Measurements from ENCODE around the gene ARVCF.
A peak's percentile ranks its signal among the peaks of the same experiment; 100 is the strongest.

ARVCF gene, protein sequence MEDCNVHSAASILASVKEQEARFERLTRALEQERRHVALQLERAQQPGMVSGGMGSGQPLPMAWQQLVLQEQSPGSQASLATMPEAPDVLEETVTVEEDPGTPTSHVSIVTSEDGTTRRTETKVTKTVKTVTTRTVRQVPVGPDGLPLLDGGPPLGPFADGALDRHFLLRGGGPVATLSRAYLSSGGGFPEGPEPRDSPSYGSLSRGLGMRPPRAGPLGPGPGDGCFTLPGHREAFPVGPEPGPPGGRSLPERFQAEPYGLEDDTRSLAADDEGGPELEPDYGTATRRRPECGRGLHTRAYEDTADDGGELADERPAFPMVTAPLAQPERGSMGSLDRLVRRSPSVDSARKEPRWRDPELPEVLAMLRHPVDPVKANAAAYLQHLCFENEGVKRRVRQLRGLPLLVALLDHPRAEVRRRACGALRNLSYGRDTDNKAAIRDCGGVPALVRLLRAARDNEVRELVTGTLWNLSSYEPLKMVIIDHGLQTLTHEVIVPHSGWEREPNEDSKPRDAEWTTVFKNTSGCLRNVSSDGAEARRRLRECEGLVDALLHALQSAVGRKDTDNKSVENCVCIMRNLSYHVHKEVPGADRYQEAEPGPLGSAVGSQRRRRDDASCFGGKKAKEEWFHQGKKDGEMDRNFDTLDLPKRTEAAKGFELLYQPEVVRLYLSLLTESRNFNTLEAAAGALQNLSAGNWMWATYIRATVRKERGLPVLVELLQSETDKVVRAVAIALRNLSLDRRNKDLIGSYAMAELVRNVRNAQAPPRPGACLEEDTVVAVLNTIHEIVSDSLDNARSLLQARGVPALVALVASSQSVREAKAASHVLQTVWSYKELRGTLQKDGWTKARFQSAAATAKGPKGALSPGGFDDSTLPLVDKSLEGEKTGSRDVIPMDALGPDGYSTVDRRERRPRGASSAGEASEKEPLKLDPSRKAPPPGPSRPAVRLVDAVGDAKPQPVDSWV

DNA sequence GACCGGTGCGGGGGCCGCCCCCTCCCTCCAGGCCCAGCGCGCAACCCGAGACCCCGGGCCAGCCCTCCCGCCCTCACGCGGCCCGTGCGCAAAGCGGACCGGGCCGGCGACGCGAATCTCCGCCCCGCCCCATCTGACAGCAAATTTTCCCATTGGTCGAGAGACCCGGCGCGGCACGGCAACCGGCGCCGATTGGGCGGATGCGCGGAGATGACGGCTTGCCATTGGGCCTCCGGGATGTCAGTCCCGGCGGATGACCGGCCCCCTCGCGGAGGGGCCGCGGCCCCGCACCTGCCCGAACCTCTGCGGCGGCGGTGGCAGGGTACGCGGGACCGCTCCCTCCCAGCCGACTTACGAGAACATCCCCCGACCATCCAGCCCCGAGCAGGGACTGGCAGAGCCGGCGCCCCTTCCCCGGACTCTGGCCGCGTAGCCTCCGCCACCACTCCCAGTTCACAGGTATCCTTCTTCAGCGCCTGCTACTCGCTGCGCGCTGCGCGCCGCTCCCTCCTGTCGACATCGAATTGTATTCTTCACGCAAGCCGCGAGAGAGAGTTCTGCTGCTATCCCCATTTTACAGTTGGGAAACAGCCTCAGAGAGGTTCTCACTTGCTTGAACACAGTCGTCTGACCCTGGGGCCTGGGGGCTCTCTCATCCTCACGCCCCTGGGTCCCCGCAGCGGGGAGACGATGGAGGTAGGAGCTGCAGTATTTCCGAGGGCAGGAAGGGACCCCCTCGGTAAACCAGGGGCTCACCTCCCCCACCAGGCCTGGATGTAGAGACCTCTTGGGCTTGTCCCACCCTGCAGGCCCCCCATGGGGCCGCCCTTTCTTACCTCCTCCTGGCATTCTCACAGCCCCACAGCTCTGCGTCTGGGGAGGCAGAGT lies at the start of gene ARVCF:
TSS of gene ARVCF (minus strand) at position 90 of the 888 bp plus-strand sequence. CDS start 26,029 bp downstream, outside the sequence.
- DNase-seq: peak; percentile 49

DNA sequence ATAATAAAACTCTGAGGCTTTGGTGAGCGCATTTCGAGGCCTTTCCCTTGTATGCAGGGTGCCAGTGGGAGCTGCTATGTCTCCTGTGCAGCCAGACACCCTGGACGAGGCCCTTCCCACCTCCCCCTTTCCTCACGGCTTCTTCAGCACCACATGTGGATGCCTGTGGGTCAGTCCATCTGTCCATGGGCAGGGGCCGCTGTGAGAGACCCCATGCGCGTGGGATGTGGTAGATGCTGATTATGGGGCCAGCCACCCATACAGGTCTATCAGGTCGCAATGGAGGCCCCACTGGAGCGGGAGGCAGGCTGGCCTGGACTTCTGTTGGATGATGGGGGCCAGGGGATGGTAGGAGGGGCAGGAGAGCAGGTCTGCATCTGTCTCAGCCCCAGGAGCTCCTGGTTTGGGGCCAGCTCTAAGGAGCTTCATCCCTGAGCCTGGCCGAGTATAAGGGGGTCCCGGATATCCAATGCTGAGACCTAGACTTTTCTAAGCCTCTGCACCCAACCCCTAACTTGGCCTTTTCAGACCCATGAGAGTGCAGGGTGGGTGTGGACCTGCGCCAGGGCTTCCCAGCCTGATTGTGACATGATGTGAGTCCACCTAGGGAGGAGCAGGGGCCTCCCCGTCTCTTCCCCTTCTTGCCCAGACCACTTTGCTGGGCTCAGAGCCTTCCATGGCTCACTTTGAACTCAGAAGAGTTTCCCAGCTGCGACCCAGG lies 49.4 kb upstream of the ARVCF start:
- no peak for DNase-seq

DNA sequence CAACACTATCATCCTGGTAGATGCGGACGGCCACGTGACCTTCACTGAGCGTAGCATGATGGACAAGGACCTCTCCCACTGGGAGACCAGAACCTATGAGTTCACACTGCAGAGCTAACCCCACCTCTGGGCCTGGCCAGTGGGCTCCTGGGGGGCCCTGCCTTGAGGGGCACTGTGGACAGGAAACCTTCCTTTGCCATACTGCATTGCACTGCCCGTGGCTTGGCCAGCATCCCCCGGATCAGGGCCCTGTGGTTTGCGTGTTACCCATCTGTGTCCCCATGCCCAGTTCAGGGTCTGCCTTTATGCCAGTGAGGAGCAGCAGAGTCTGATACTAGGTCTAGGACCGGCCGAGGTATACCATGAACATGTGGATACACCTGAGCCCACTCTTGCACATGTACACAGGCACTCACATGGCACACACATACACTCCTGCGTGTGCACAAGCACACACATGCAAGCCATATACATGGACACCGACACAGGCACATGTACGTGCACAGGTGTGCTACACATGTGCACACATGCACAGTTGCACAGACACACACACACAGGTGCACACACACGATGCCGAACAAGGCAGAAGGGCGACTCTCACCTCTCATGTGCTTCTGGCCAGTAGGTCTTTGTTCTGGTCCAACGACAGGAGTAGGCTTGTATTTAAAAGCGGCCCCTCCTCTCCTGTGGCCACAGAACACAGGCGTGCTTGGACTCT lies 48.1 kb upstream of the ARVCF start:
- DNase-seq: no peak

DNA sequence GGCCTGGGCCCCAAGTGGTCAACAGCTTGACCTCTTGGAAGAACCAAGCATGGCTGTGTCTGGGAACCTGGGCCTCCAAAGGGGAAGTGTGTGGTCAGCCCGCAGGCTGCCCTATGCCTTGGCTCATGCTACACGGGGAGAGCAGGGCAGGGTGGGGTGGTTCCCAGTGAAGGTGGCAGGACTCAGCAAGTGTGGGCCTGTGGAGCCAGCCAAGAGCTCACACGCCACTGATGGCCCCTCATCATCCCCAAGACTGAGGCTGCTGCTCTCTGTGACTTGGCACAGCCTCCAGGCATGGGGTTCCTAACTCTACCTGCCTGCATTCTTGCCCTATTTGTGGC lies 47.5 kb upstream of the ARVCF start:
- no peak for DNase-seq

DNA sequence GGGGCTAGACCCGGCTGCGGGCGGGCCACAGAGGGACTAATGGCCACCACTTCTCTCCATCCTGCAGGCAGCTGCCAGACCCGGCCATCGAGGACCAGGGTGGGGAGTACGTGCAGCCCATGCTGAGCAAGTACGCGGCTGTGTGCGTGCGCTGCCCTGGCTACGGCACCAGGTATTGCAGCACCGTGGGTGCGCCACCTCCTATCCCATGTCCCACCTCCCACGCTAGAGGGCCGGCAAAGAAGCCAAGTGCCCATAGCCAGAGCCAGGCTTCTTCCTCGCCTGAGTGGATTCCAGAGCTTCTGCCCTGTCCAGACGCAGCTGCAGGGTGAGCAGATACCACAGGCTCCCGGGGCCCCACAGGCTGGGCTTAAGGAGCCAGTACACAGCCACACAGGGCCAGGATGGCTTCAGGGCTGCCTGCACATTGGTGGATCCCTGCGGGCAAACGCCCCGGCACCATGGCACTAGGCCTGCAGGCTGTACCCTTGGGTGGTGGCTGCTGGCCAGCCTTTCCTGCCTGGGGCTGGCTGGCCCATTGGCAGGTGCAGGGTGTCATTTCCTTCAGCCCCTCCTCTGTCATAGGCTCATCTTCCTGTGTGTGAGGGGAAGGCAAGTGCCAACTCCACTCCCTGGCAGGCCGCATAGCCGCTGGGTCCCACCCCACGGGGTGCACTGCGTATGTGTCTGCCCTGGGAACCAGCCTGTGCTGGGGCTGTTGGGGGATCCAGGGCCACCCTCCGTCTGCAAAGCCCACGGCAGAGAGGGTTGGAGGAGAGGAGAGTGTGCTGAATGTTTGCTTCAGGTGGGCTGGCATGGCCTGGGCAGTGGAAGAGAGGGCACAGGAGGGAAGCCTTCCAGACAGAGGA lies 46.9 kb upstream of the ARVCF start:
- DNase-seq: no peak

DNA sequence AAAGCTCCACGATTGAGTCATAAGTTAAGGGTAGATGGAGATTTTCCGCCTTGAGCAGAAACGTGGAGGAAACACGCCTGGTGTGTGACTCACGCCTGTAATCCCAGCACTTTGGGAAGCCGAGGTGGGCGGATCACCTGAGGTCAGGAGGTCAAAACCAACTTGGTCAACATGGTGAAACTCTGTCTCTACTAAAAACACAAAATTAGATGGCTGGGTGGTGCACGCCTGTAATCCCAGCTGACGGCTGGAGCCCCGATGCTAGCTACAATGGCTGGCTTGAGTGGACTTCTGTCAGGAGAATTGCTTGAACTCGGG lies 46.1 kb upstream of the ARVCF start:
- DNase-seq: no peak

DNA sequence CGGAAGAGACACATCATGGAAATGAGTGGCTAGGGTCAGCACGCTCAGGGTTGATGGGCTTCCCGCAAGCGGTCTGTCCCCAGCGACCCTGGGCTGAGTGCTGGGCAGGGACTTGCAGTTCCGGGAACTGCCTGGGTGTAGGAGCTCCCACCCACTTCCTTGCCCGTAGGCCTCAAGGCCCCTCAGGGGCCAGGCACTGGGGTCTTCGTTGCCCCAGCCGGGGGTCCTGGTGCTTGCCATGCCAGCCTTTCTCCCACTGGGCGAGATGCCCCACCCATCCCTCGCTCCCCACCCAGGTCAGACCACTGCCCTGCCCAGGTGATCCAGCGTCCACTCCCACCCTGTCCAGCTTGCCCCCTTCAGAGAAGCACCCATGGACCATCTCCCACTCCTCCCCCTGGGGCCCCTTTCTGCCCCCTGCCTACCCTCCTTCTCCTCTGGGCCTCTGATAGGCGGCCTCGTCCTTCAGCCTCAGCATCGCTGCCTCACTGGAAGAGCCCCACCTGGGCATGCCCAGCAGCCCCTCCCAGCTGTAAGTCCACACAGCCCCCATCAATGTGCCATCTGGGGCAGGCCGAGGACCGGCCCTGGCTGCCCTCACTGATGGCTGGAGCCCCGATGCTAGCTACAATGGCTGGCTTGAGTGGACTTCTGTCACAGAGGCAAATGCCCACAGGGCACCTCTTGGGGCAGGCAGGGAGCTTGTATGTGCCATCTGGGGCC lies 45.6 kb upstream of the ARVCF start:
- DNase-seq: no peak

DNA sequence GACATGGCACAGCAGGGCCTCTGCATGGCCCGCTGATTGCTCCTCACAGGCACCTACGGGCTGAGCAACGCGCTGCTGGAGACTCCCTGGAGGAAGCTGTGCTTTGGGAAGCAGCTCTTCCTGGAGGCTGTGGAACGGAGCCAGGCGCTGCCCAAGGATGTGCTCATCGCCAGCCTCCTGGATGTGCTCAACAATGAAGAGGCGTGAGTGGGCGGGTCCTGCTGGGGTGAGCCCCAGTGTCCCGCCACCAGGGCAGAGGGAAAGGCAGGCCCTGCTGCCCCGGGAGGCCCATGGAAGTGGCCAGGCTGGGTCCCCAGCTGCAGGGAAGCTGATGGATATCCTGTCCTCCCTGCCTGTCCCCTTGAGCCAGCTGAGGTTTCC lies 44.8 kb upstream of the ARVCF start:
- no peak for DNase-seq

DNA sequence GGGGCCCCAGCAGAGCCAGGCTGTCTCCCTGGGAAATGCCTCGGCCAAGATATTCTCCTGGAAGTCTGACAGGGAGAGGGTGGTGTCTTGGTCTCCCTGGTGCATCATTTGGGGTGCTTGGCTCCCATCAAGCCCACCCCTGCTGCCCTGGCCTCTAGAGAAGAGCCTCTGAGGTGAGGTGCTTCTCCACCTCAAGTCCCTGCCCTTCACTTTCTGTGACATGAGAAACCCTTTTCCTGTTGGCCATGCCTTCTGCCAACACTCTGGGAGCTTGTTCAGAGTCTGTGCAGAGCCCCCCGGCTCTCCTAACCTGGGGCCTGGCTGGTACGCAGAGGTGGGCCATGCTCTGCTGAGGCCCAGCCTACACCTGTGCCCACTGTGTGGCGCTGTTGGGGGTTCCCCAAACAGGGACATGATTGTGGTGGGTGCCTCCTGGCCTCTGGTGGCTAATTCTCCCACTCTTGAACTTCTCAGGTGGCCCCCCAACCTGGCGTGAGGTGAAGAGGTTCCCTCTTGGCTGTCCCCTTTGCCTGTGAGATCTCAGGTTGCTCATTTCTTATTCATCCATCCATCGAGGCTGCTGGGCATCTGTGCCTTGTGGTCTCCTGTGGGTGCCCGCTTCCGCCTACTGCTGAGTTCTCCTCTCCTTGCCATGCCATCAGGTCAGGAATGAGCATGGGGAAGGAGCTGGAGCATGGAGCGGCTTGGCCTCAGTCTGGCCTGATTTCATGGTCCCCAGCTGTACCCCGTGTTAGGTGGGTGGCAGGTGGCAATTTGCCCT lies 44.3 kb upstream of the ARVCF start:
- no peak for DNase-seq

DNA sequence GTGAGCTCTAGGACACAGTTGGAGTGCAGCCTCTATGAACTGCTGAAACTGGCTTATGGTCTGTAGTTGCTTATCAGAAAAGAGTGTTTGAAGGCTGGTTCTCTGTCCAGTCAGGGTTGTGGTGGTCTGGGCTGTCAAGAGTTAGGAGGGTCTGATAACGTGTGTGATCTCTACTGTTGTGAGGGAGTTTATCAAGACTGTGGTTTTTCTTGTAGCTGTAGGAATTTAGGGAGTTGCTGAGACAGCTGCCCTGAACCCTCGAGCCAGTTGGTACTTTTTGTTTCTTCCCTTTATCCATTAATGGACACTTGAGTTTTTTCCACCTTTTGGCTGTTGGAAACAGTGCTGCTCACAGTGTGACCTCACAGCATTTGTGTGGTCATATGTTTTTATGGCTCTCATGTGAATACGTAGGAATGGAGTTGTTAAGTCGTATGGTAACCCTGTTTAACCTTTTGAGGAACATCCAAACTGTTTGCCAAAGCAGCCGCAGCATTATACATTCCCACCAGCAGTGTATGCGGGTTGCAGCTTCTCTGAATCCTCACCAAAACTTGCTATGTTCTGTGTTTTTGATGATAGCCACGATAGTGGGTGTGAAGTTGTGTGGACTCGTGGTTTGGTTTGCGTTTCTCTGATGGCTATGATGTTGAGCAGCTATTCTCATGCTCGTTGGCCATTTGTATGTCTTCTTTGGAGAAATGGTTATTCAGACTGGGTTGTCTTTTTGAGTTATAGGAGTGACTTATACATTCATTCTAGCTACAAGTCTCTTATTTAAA lies 42.6 kb upstream of the ARVCF start:
- DNase-seq: no peak

DNA sequence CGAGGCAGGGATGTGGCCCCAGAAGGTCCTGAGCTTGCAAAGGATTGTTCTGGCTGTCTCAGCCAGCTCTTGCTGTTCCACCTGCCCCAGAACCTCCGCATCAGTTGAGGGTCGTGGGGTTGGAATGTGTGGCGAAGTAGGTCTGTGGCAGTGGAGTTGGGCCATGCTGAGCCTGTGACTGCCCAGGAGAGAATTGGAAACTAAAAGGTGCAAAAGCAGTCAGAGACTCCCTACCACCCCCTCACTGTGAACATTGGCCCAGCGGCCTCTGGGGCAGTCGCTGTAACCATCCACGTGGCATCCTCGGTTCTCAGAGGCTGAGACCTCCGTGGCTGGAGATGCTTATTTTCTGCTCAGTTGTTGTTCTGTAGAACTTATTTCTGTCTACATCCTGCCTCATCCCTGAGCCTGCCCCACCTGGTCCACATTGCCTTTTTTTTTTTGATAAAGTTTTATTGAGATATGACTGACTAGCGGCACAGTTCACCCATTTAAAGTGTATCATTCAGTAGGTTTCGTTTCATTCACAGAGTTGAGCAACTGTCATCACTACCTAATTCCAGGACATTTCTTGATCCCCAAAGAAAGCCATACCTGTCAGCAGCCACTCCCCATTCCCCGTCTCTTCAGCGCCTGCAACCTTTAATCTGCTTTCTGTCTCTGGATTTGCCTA lies 41.1 kb upstream of the ARVCF start:
- no peak for DNase-seq

DNA sequence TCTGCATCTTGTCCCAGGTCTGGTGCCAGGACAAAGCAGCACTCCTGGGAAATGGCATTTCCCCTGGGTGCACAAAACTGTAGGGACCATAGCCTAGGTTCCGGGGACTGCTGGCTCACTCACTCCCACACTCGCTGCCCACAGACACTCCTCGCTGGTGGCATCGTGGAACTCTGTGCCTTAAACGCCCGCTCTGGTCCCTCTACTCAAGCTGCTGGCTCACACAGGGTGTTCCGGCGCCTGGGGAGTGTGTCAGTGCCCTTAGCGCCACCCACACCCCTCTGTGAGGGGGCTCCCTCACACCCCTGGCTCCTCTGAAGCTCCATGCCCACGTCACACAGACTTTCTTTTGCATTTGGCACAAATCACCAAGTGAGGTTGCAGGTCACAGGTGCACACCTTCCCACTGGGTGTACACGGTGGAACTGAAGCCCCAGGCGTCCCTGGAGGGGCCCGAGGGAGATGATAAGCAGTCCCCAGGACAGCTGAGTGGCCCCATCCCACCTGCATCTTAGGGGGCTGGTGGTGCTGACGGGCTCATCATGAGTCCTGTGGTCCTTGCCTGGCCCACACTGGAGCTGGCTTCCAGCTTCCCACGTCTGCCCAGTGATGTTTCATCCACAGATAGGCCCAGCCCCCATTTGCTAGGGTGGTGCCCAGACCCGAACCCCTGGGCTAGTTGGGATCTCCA lies 40.2 kb upstream of the ARVCF start:
- no peak for DNase-seq

DNA sequence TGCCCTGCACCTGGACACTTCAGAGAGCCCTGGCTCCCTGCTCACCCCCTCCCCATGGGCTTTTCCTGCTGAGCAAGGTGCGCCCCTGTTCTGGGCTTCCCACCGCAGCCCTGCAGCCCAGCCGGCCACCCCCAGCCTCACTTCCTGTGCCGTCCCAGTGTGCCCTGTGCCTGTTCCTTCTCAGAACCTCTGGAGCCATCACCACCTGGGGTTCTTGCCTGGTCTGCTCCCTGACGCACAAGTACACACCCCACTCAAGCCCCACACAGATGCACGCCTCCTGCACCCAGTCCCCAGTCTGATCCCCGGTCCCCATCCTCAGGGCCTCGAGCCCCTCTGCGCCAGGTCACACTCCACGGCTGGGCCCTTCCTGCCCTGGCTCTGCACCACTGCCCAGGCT lies 39.5 kb upstream of the ARVCF start:
- DNase-seq: no peak

DNA sequence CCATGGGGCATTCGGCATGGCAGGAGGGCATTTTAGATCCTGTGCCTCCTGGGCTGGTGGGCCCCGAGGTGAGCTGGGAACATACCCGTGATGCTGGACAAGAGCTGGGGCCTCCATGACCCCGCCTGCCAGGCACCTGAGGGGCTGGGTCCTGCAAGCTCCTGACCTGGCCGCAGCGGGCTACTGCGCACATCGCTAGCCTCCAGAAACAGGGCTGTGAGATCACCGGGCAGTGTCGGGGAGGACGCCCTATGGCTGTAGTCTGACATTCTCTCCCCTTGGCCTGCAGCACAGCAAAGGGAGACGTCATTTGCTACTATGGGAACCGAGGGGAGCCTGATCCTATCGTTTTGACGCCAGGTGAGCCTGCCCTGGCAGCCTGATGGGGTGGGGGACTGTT lies 39.0 kb upstream of the ARVCF start:
- DNase-seq: no peak

DNA sequence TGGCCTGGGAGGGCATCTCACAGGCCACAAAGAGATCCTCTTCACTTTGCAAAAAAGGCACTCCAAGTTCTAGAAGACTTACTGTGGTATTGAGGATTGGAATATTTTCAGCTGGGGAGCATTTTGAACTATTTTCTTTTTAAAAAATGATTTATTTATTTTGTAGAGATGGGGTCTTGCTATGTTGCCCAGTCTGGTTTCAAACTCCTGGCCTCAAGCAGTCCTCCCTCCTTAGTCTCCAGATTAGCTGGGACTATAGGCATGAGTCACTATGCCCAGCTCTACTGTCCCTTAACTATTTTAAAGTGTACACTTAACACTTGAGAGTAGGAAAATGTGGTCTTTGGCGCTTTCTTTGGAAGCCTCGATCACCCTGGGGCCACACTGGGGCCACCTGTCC lies 38.5 kb upstream of the ARVCF start:
- no peak for DNase-seq

DNA sequence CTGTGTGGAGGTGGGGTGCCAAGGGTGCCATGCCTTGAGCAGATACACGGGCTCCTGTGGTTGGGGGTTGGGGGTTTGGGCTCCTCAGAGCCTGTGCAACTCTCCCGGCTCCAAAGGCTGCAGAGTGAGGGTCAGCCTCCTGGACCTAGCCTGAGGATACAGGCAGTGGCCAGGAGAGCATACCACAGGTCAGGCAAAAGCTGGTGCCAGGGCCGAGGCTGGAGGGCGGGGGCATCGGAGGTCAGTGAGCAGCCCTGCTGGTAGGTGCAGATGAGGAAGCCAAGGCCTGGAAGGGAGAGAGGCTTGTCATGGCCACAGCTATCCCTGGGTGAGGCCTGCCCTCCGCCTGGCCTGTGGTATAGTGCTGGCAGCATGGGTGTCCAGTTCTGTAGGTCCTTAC lies 37.9 kb upstream of the ARVCF start:
- DNase-seq: no peak

DNA sequence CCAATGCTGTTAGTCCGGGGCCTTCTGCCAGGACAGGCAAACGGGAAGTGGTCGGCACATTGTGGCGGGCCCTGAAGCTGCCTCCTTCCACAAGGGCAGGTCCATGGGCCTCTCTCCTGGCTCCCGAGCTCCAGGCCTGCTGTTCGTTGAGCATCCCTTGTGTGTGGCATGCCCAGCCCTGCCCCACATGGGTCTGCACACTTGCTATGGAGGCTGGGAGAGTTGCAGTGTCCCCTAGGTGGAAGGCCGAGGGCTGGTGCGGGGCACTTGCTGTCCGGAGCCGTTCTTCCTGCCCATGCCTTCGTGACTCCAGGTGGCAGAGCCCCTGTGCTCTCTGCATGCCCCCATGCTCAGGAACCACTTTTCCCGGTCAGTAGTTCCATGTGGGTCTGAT lies 37.4 kb upstream of the ARVCF start:
- DNase-seq: no peak
